PFSK-1 (cell line): Measurements from ENCODE around the gene ANO4.

Experiments used
- FOXP2 ChIP-seq: optimal IDR thresholded peaks from 2 replicates; pipeline ENCODE3; 2011; ENCODE audit warnings: borderline replicate concordance, control low read depth, inconsistent platforms; ENCODE audit not compliant: insufficient read depth; ENCODE audit errors: extremely low read length, extremely low read depth
- POLR2AphosphoS5 ChIP-seq: IDR thresholded peaks from 2 replicates; pipeline ENCODE4 v1.6.1; 2012; ENCODE audit warnings: low read depth, mild to moderate bottlenecking, control low read depth, low read length, moderate library complexity
- REST ChIP-seq, 2 experiments: IDR thresholded peaks; 2 replicates each; pipeline versions ENCODE4 v1.6.1 to v1.8.0; 2011 to 2012; ENCODE audit warnings: low read depth in 2 of 2, low read length in 2 of 2, control low read depth in 1 of 2, inconsistent platforms in 1 of 2, mild to moderate bottlenecking in 1 of 2, moderate library complexity in 1 of 2; ENCODE audit not compliant: insufficient read depth in 1 of 2
- SIN3A ChIP-seq: IDR thresholded peaks from 2 replicates; pipeline ENCODE4 v1.6.1; 2012; ENCODE audit warnings: mild to moderate bottlenecking, low read length, moderate library complexity, borderline replicate concordance; ENCODE audit not compliant: insufficient read depth
- TAF1 ChIP-seq: IDR thresholded peaks from 2 replicates; pipeline ENCODE4 v1.6.1; 2012; ENCODE audit warnings: low read length, control low read depth, borderline replicate concordance; ENCODE audit not compliant: insufficient read depth

The ANO4 gene

GRCh38 chr12:101042211-101042610 is 247.6 kb downstream of the ANO4 start:
- TF ChIP-seq REST (IDR thresholded peaks at IDR 0.05; ENCODE audit: insufficient read depth in 1 of 2, low read depth in 2 of 2, low read length in 2 of 2), result no peak
- TF ChIP-seq TAF1, result no peak
- TF ChIP-seq POLR2AphosphoS5, result no peak
- no peak for TF ChIP-seq FOXP2
- no peak for TF ChIP-seq SIN3A

GRCh38 chr12:101044512-101045059 is 250.0 kb downstream of the ANO4 start:
- TF ChIP-seq POLR2AphosphoS5 (no peak), SIN3A (no peak), REST (IDR thresholded peaks at IDR 0.05; ENCODE audit: insufficient read depth in 1 of 2, low read depth in 2 of 2, low read length in 2 of 2) (no peak), TAF1 (no peak)

GRCh38 chr12:101045486-101046464 is 251.2 kb downstream of the ANO4 start:
- TF ChIP-seq TAF1 (no peak), REST (IDR thresholded peaks at IDR 0.05; ENCODE audit: insufficient read depth in 1 of 2, low read depth in 2 of 2, low read length in 2 of 2) (no peak), POLR2AphosphoS5 (no peak), FOXP2 (no peak), SIN3A (no peak)

GRCh38 chr12:101047652-101048051 is 253.1 kb downstream of the ANO4 start:
- TF ChIP-seq POLR2AphosphoS5 (no peak), TAF1 (no peak), FOXP2 (no peak), SIN3A (no peak), REST (IDR thresholded peaks at IDR 0.05; ENCODE audit: insufficient read depth in 1 of 2, low read depth in 2 of 2, low read length in 2 of 2) (no peak)
